IMR-90 (cell line): ENCODE measurements around the gene KRTAP3-1. TPM values are rescaled to one million over a fixed set of nuclear protein-coding genes. Genes with fewer than 3 reads are reported as not detected.
A peak's percentile ranks its signal among the peaks of the same experiment; 100 is the strongest.

Source experiments
- ATAC-seq: fragments of 200-7000 bp; cut with Tn5 transposase; 2 replicates; pipeline ENCODE4 v1.9.1; 2020; ENCODE audit warnings: low read depth, mild to moderate bottlenecking, moderate library complexity
- BruUV-seq: library from RNA; stranded (reverse); fragments of 400-500 nt; replicated peaks from 2 replicates; lab custom pipeline; 2021; lab: Mats Ljungman, UMichigan
- CTCF ChIA-PET: fragments of 300-600 bp; formaldehyde crosslinking; extraction: SDS; loops from one replicate; lab custom pipeline; 2021; ENCODE audit warnings: antibody characterized with exemption; lab: Yijun Ruan, JAX
- POLR2A ChIA-PET: fragments of 300-600 bp; sonication (Branson Sonifier 250); formaldehyde crosslinking; loops from one replicate; lab custom pipeline; 2022; ENCODE audit warnings: antibody characterized with exemption; ENCODE audit not compliant: unreplicated experiment; lab: Charles Lee
- DNase-seq: peaks from one replicate; pipeline ENCODE4 v3.0.0; 2013
- H2AFZ ChIP-seq: replicated peaks from 2 replicates; pipeline ENCODE3; 2013; ENCODE audit warnings: low read length, mild to moderate bottlenecking; ENCODE audit not compliant: poor library complexity
- H2AK5ac ChIP-seq: 2 replicates; pipeline ENCODE4 v1.6.1; 2013; ENCODE audit warnings: low read depth, low read length, inconsistent platforms
- H2AK9ac ChIP-seq: replicated peaks from 2 replicates; pipeline ENCODE3; 2013; ENCODE audit warnings: mild to moderate bottlenecking, low read depth, low read length, moderate library complexity; ENCODE audit not compliant: poor library complexity
- H2BK120ac ChIP-seq: 2 replicates; pipeline ENCODE4 v1.6.1; 2013; ENCODE audit warnings: low read depth, low read length, inconsistent platforms
- H2BK15ac ChIP-seq: 3 replicates; pipeline ENCODE4 v1.6.1; 2013; ENCODE audit warnings: low read depth, low read length, inconsistent platforms
- H2BK20ac ChIP-seq: 2 replicates; pipeline ENCODE4 v1.6.1; 2013; ENCODE audit warnings: low read depth, mild to moderate bottlenecking, inconsistent platforms, low read length, moderate library complexity
- H2BK5ac ChIP-seq: 2 replicates; pipeline ENCODE4 v1.6.1; 2013; ENCODE audit warnings: mild to moderate bottlenecking, low read depth, low read length, inconsistent platforms; ENCODE audit not compliant: poor library complexity, severe bottlenecking
- H3K14ac ChIP-seq: replicated peaks from 2 replicates; pipeline ENCODE4 v1.6.1; 2013; ENCODE audit warnings: low read depth, low read length, inconsistent platforms
- H3K18ac ChIP-seq: 2 replicates; pipeline ENCODE4 v1.6.1; 2013; ENCODE audit warnings: low read depth, low read length, control low read depth
- H3K23ac ChIP-seq: 2 replicates; pipeline ENCODE4 v1.6.1; 2013; ENCODE audit warnings: low read depth, low read length, inconsistent platforms
- H3K27ac ChIP-seq: 2 replicates; pipeline ENCODE4 v1.5.1; 2013; ENCODE audit warnings: mild to moderate bottlenecking, control low read depth, low read length; ENCODE audit not compliant: insufficient read depth
- H3K27me3 ChIP-seq: 2 replicates; pipeline ENCODE4 v1.6.1; 2013; ENCODE audit warnings: low read length; ENCODE audit not compliant: control insufficient read depth, insufficient read depth
- H3K36me3 ChIP-seq: 2 replicates; pipeline ENCODE4 v1.6.1; 2013; ENCODE audit warnings: low read length, mixed read lengths; ENCODE audit not compliant: control insufficient read depth, insufficient read depth
- H3K4ac ChIP-seq: 2 replicates; pipeline ENCODE4 v1.6.1; 2013; ENCODE audit warnings: low read depth, low read length, inconsistent platforms
- H3K4me1 ChIP-seq: 2 replicates; pipeline ENCODE4 v1.6.1; 2013; ENCODE audit warnings: low read length, mixed read lengths; ENCODE audit not compliant: control insufficient read depth, insufficient read depth
- H3K4me2 ChIP-seq: 2 replicates; pipeline ENCODE4 v1.6.1; 2013; ENCODE audit warnings: low read depth, mild to moderate bottlenecking, control low read depth, low read length, moderate library complexity
- H3K4me3 ChIP-seq: 2 replicates; pipeline ENCODE4 v1.5.1; 2013; ENCODE audit warnings: low read depth, mild to moderate bottlenecking, control low read depth, low read length, moderate library complexity; ENCODE audit not compliant: insufficient read depth
- H3K56ac ChIP-seq: 2 replicates; pipeline ENCODE4 v1.6.1; 2013; ENCODE audit warnings: low read length, inconsistent platforms; ENCODE audit not compliant: insufficient read depth; ENCODE audit errors: extremely low read depth
- H3K79me1 ChIP-seq, 2 experiments: 2 replicates each; pipeline ENCODE4 v1.6.1; 2013; ENCODE audit warnings: low read length in 2 of 2, inconsistent platforms in 1 of 2, low read depth in 1 of 2
- H3K9ac ChIP-seq: 2 replicates; pipeline ENCODE4 v1.6.1; 2013; ENCODE audit warnings: low read depth, low read length, control low read depth
- H3K9me1 ChIP-seq: 2 replicates; pipeline ENCODE4 v1.6.1; 2013; ENCODE audit warnings: low read length, inconsistent platforms; ENCODE audit not compliant: insufficient read depth
- H3K9me3 ChIP-seq: 2 replicates; pipeline ENCODE4 v1.6.1; 2013; ENCODE audit warnings: low read length; ENCODE audit not compliant: control insufficient read depth, insufficient read depth
- H4K20me1 ChIP-seq: 2 replicates; pipeline ENCODE4 v1.6.1; 2013; ENCODE audit warnings: low read length, inconsistent platforms; ENCODE audit not compliant: insufficient read depth
- H4K5ac ChIP-seq: 2 replicates; pipeline ENCODE4 v1.6.1; 2013; ENCODE audit warnings: mild to moderate bottlenecking, low read depth, low read length, control low read depth
- H4K8ac ChIP-seq, 2 experiments: 2 replicates each; pipeline ENCODE4 v1.6.1; 2013; ENCODE audit warnings: low read depth in 2 of 2, low read length in 2 of 2, control low read depth in 1 of 2, inconsistent platforms in 1 of 2
- H4K91ac ChIP-seq: 2 replicates; pipeline ENCODE4 v1.6.1; 2013; ENCODE audit warnings: low read depth, low read length, inconsistent platforms; ENCODE audit not compliant: insufficient read depth
- CEBPB ChIP-seq: IDR thresholded peaks from 2 replicates; pipeline ENCODE4 v1.6.1; 2012; ENCODE audit warnings: low read depth, low read length, improper control_type of control experiment
- CHD1 ChIP-seq: IDR thresholded peaks from 2 replicates; pipeline ENCODE4 v1.6.1; 2012; ENCODE audit warnings: low read depth, low read length, improper control_type of control experiment
- FOS ChIP-seq: fragments of 150-350 bp; IDR thresholded peaks from 2 replicates; pipeline ENCODE4 v1.6.1; 2016; ENCODE audit warnings: low read depth, low read length
- MAFK ChIP-seq: IDR thresholded peaks from 2 replicates; pipeline ENCODE4 v1.6.1; 2012; ENCODE audit warnings: low read depth, low read length, improper control_type of control experiment
- NFE2L2 ChIP-seq: fragments of 150-350 bp; IDR thresholded peaks from 2 replicates; pipeline ENCODE4 v1.6.1; 2016; ENCODE audit warnings: low read depth, mild to moderate bottlenecking, low read length
- RCOR1 ChIP-seq: IDR thresholded peaks from 2 replicates; pipeline ENCODE4 v1.6.1; 2012; ENCODE audit warnings: mild to moderate bottlenecking, low read length, improper control_type of control experiment; ENCODE audit not compliant: insufficient replicate concordance
- SMC3 ChIP-seq: fragments of 150-350 bp; IDR thresholded peaks from 2 replicates; pipeline ENCODE4 v1.6.1; 2016; ENCODE audit warnings: low read depth, mild to moderate bottlenecking, antibody characterized with exemption, low read length, moderate library complexity
- WGBS, 2 experiments: methylation state at CpG; one replicate each; pipeline versions ENCODE4 v1.1.5 to v1.1.7; 2013; ENCODE audit warnings: missing lambda C conversion rate in 2 of 2; ENCODE audit not compliant: insufficient read length in 1 of 2; ENCODE audit errors: extremely low coverage in 2 of 2; 5-methylcytosine and 5-hydroxymethylcytosine counted together
- dilution Hi-C: fragments of 300-500 bp; cut with HindIII; formaldehyde crosslinking; loops from one replicate; pipeline ENCODE4 v1.14.3; 2018; ENCODE audit warnings: low sequenced_read_pairs; ENCODE audit not compliant: unreplicated experiment
- in situ Hi-C: fragments of 300-500 bp; cut with MboI; formaldehyde crosslinking; loops from 3 replicates; pipeline ENCODE4 v1.14.3; 2019; ENCODE audit warnings: low sequenced_read_pairs, inconsistent platforms, mixed read lengths
- intact Hi-C: fragments of 100-400 bp; cut with micrococcal nuclease; formaldehyde crosslinking; loops from 2 replicates; pipeline ENCODE4 v1.10.0; 2022
- polyA plus RNA-seq, 3 experiments: library from polyadenylated mRNA; depleted of rRNA; stranded (reverse); fragments of >200 nt; gene quantifications; 2 replicates each; pipeline ENCODE4 v1.2.3, GENCODE V29; 2012; ENCODE audit warnings: low replicate concordance in 1 of 3
- total RNA-seq: library from RNA; depleted of rRNA; stranded (reverse); fragments of >200 nt; gene quantifications from 2 replicates; pipeline ENCODE4 v1.2.3, GENCODE V29; 2012
- TF ChIP-seq, protein P1 (sequence below): fragments of 150-350 bp; IDR thresholded peaks from 2 replicates; pipeline ENCODE4 v1.6.1; 2017; ENCODE audit warnings: mild to moderate bottlenecking, antibody characterized with exemption, low read length, low read depth

The KRTAP3-1 gene
- total and polyA plus RNA-seq, 2 of the 4 experiments (the other 2 are of a cell fraction) = not detected

DNA sequence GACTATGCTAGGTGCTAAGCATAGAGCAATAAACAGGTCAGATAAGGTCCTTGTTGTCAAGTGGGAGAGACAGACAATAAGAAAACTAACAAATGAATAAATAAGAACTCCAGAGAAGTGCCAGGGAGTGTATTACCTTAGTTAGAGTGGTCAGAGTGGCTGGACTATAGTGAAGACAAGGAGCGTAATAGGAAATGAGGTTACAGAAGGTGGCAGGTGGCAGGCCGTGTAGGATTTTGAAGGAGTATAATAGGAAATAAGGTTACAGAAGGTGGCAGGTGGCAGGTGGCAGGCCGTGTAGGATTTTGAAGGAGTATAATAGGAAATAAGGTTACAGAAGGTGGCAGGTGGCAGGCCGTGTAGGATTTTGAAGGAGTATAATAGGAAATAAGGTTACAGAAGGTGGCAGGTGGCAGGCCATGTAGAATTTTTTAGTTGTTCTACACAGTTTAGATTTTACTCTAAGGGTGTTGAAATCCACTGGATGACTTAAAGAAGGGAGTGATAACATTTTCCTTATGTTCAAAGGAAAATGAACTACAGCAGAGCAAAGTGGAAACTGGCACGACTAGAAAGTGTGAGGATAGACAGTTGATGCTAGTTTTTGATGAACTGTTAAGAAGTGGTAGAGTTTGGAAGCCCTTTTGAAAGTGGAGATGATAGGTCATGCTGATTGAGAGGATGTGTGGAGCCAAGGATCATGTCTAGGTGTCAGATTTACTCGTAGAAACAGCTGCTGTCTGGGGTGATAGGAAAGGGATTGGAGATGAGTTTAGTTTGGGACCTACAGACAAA, 3.6 kb upstream of the KRTAP3-1 start:
- H3K36me3 ChIP-seq = no peaks in the 10 kb centered on the region
- H4K8ac ChIP-seq = peak overlapping the region in 1 of 2 experiments; percentile 34; a peak in 1 of 4 replicates
- no peak overlapping the region for H2AFZ ChIP-seq
- no peak overlapping the region for H3K14ac ChIP-seq
- peak overlapping the region; percentile 40; the same call in 1 of the 2 replicates for H2BK20ac ChIP-seq
- H3K9me3 ChIP-seq = no peaks in the 10 kb centered on the region
- intact Hi-C loops (no loop called here), in situ Hi-C loops (no loop called here), dilution Hi-C loops (no loop called here)
- no peak overlapping the region for H2AK9ac ChIP-seq
- H3K4me1 ChIP-seq = peaks cover 1% of the 10 kb centered on the region; the same call in 1 of the 2 replicates
- H3K4ac ChIP-seq = no peak overlapping the region
- no peaks in the 10 kb centered on the region for H4K20me1 ChIP-seq
- no peak overlapping the region for H3K27ac ChIP-seq
- no peak overlapping the region for H3K18ac ChIP-seq
- WGBS, 2 experiments = 79% methylated on average over 3 of the region's 6 CpGs; no CpG with 5 or more reads in 1 of the 2 experiments
- ChIA-PET POLR2A (no interaction called here), CTCF (no interaction called here)
- H3K4me2 ChIP-seq = no peak overlapping the region
- no peak overlapping the region for H2BK120ac ChIP-seq
- H3K23ac ChIP-seq = no peak overlapping the region
- DNase-seq (no peak), ATAC-seq (no peak)
- H3K4me3 ChIP-seq = no peak overlapping the region
- H4K91ac ChIP-seq = no peak overlapping the region
- H3K27me3 ChIP-seq = no peaks in the 10 kb centered on the region; the same call in 1 of the 2 replicates
- peak overlapping the region; percentile 40; the same call in 1 of the 3 replicates for H2BK15ac ChIP-seq
- no peak overlapping the region for H3K9ac ChIP-seq
- H2BK5ac ChIP-seq = no peak overlapping the region
- no peak overlapping the region for H2AK5ac ChIP-seq
- TF ChIP-seq NFE2L2 (no peak), FOS (no peak), SMC3 (no peak), CEBPB (no peak), RCOR1 (no peak), MAFK (no peak), CHD1 (no peak)
- TF ChIP-seq, protein P1, sequence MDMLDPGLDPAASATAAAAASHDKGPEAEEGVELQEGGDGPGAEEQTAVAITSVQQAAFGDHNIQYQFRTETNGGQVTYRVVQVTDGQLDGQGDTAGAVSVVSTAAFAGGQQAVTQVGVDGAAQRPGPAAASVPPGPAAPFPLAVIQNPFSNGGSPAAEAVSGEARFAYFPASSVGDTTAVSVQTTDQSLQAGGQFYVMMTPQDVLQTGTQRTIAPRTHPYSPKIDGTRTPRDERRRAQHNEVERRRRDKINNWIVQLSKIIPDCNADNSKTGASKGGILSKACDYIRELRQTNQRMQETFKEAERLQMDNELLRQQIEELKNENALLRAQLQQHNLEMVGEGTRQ = no peak
- no peaks in the 10 kb centered on the region for H3K79me1 ChIP-seq
- H3K56ac ChIP-seq = no peak overlapping the region
- H4K5ac ChIP-seq = no peak overlapping the region
- H3K9me1 ChIP-seq = no peaks in the 10 kb centered on the region; the same call in 1 of the 2 replicates
- no TSS peak for BruUV-seq
